ENCODE measurements around the gene PTPRT.

- TF ChIP-seq CTCF (IDR thresholded peaks at IDR 0.05) (no peak), POLR2A (IDR thresholded peaks at IDR 0.05) (no peak)
Observed at GRCh38 chr20:43119720-43120119, 70.0 kb downstream of the PTPRT start.

Measured in Peyer's patch (tissue), 4 donors.